Measurements from ENCODE around the gene ACIN1. TPM values are rescaled to one million over a fixed set of nuclear protein-coding genes. Genes with fewer than 3 reads are reported as not detected.

ACIN1 gene
- total and polyA plus RNA-seq, 2 of the 13 experiments (the other 11 are each of a cell fraction or from before 2014, with no cell fraction given) = 165 to 183 TPM

GRCh38 chr14:23056956-23057756 is 37.8 kb downstream of the ACIN1 start, which contains the start of gene CDH24 (continued):
- no peak for TF ChIP-seq ATF6 (CRISPR knock-in tag; conservative IDR thresholded peaks at IDR 0.05)
- TF ChIP-seq ZNF616 (CRISPR knock-in tag; IDR thresholded peaks at IDR 0.05; ENCODE audit: low read depth) = no peak
- TF ChIP-seq ZNF264 (CRISPR knock-in tag; IDR thresholded peaks at IDR 0.05) = no peak
- no peak for TF ChIP-seq THAP11 (CRISPR knock-in tag; IDR thresholded peaks at IDR 0.05)
- TF ChIP-seq ZNF160 (CRISPR knock-in tag; IDR thresholded peaks at IDR 0.05) = no peak
- no peak for TF ChIP-seq ZNF879 (CRISPR knock-in tag; IDR thresholded peaks at IDR 0.05)
- no peak for TF ChIP-seq SKIL (CRISPR knock-in tag; IDR thresholded peaks at IDR 0.05; ENCODE audit: borderline replicate concordance)
- TF ChIP-seq HNRNPK (IDR thresholded peaks at IDR 0.05; ENCODE audit: low read depth, low read length, poor library complexity, severe bottlenecking) = peak; percentile 93
- TF ChIP-seq TAF1 (CRISPR knock-in tag; IDR thresholded peaks at IDR 0.05) = no peak
- TF ChIP-seq RARG (CRISPR knock-in tag; IDR thresholded peaks at IDR 0.05; ENCODE audit: low read depth) = no peak
- TF ChIP-seq ZKSCAN8 (CRISPR knock-in tag; IDR thresholded peaks at IDR 0.05; ENCODE audit: borderline replicate concordance) = no peak
- TF ChIP-seq ZBTB20 (CRISPR knock-in tag; IDR thresholded peaks at IDR 0.05; ENCODE audit: borderline replicate concordance, low read depth) = no peak
- TF ChIP-seq NRL (CRISPR knock-in tag; IDR thresholded peaks at IDR 0.05; ENCODE audit: borderline replicate concordance) = no peak
- TF ChIP-seq BRF2 (CRISPR knock-in tag; IDR thresholded peaks at IDR 0.05) = no peak
- no peak for TF ChIP-seq YY1 (IDR thresholded peaks at IDR 0.05; ENCODE audit: insufficient read depth, insufficient replicate concordance, low read depth, low read length)
- no peak for TF ChIP-seq ZNF609 (CRISPR knock-in tag; IDR thresholded peaks at IDR 0.05; ENCODE audit: borderline replicate concordance)
- TF ChIP-seq FOXA1 (IDR thresholded peaks at IDR 0.05) = peak; percentile 36; the same call in 1 of the 2 replicates
- no peak for TF ChIP-seq FOXA1 (CRISPR knock-in tag; IDR thresholded peaks at IDR 0.05)
- TF ChIP-seq ZNF234 (CRISPR knock-in tag; conservative IDR thresholded peaks at IDR 0.05) = no peak
- no peak for TF ChIP-seq ZMYM2 (CRISPR knock-in tag; IDR thresholded peaks at IDR 0.05)

All from HepG2 (cell line).